GM23338 (cell line): Measurements from ENCODE around the gene USH1C. TPM values are rescaled to one million over a fixed set of nuclear protein-coding genes. Genes with fewer than 3 reads are reported as not detected.

ENCODE experiments used
- ATAC-seq: fragments of 200-7000 bp; cut with Tn5 transposase; 3 replicates; pipeline ENCODE4 v1.9.1; 2020
- DNase-seq: peaks from one replicate; pipeline ENCODE4 v3.0.0-alpha.2; 2015; ENCODE audit warnings: low spot score
- H2AFZ ChIP-seq: fragments of 200-600 bp; sonication (generic); 2 replicates; pipeline ENCODE4 v1.8.0; 2016; ENCODE audit warnings: antibody characterized with exemption, mild to moderate bottlenecking, moderate library complexity
- H3F3A ChIP-seq: fragments of 200-600 bp; sonication (generic); replicated peaks from 2 replicates; pipeline ENCODE4 v1.8.0; 2017; ENCODE audit warnings: antibody characterized with exemption, mixed run types, low read depth
- H3K27ac ChIP-seq: fragments of 200-600 bp; sonication (generic); 2 replicates; pipeline ENCODE4 v1.6.1; 2016; ENCODE audit warnings: low read depth
- H3K27me3 ChIP-seq: fragments of 200-600 bp; sonication (generic); 2 replicates; pipeline ENCODE4 v1.8.0; 2016; ENCODE audit warnings: mild to moderate bottlenecking, mixed run types, moderate library complexity; ENCODE audit not compliant: insufficient read depth
- H3K36me3 ChIP-seq: fragments of 200-600 bp; sonication (generic); 2 replicates; pipeline ENCODE4 v1.8.0; 2016; ENCODE audit warnings: mild to moderate bottlenecking; ENCODE audit not compliant: insufficient read depth
- H3K4me1 ChIP-seq: fragments of 200-600 bp; sonication (generic); 2 replicates; pipeline ENCODE4 v1.8.0; 2016; ENCODE audit warnings: mild to moderate bottlenecking, moderate library complexity; ENCODE audit not compliant: insufficient read depth
- H3K4me2 ChIP-seq: fragments of 200-600 bp; sonication (generic); 2 replicates; pipeline ENCODE4 v1.7.1; 2017; ENCODE audit warnings: mixed run types
- H3K4me3 ChIP-seq: fragments of 200-600 bp; sonication (generic); 2 replicates; pipeline ENCODE4 v1.6.1; 2016; ENCODE audit warnings: mixed run types
- H3K79me2 ChIP-seq: fragments of 200-600 bp; sonication (generic); replicated peaks from 2 replicates; pipeline ENCODE4 v1.8.0; 2017; ENCODE audit warnings: mild to moderate bottlenecking; ENCODE audit not compliant: insufficient read depth
- H3K9me2 ChIP-seq: fragments of 200-600 bp; sonication (generic); 2 replicates; pipeline ENCODE4 v1.8.0; 2017; ENCODE audit not compliant: insufficient read depth
- H4K20me1 ChIP-seq: fragments of 200-600 bp; sonication (generic); replicated peaks from 2 replicates; pipeline ENCODE4 v1.8.0; 2017; ENCODE audit warnings: mild to moderate bottlenecking; ENCODE audit not compliant: insufficient read depth
- H3K27ac Mint-ChIP-seq: 2 replicates; pipeline ENCODE4 v1.8.0; 2020; ENCODE audit warnings: inconsistent platforms, mild to moderate bottlenecking, moderate library complexity, mixed read lengths
- H3K27me3 Mint-ChIP-seq: 3 replicates; pipeline ENCODE4 v1.8.0; 2022; ENCODE audit warnings: low read depth, mild to moderate bottlenecking, moderate library complexity, mixed read lengths, inconsistent platforms; ENCODE audit not compliant: insufficient read depth, poor library complexity
- H3K36me3 Mint-ChIP-seq: 3 replicates; pipeline ENCODE4 v1.8.0; 2021; ENCODE audit warnings: low read depth, mild to moderate bottlenecking, inconsistent platforms, moderate library complexity, mixed read lengths
- H3K4me1 Mint-ChIP-seq: 3 replicates; pipeline ENCODE4 v1.8.0; 2020; ENCODE audit warnings: mild to moderate bottlenecking, inconsistent platforms, mixed read lengths
- H3K4me3 Mint-ChIP-seq: 3 replicates; pipeline ENCODE4 v1.8.0; 2021; ENCODE audit warnings: moderate library complexity, mild to moderate bottlenecking, inconsistent platforms, mixed read lengths
- H3K9me3 Mint-ChIP-seq: 3 replicates; pipeline ENCODE4 v1.8.0; 2020; ENCODE audit warnings: moderate library complexity, mild to moderate bottlenecking, inconsistent platforms, mixed read lengths
- EZH2 ChIP-seq: fragments of 200-600 bp; sonication (generic); IDR thresholded peaks from one replicate; pipeline ENCODE4 v1.8.0; 2017; ENCODE audit warnings: antibody characterized with exemption, mild to moderate bottlenecking, low read depth; ENCODE audit not compliant: unreplicated experiment
- EZH2phosphoT487 ChIP-seq: fragments of 200-600 bp; sonication (generic); IDR thresholded peaks from one replicate; pipeline ENCODE4 v1.8.1; 2018; ENCODE audit warnings: antibody characterized with exemption; ENCODE audit not compliant: unreplicated experiment
- JUNB ChIP-seq: IDR thresholded peaks from one replicate; pipeline ENCODE4 v1.6.1; 2016; ENCODE audit warnings: antibody characterized with exemption; ENCODE audit not compliant: unreplicated experiment
- NANOG ChIP-seq: IDR thresholded peaks from 2 replicates; pipeline ENCODE4 v1.6.1; 2016; ENCODE audit warnings: antibody characterized with exemption, borderline replicate concordance
- REST ChIP-seq: IDR thresholded peaks from one replicate; pipeline ENCODE4 v1.6.1; 2018; ENCODE audit warnings: antibody characterized with exemption; ENCODE audit not compliant: unreplicated experiment
- ZNF331 ChIP-seq: fragments of 250-450 bp; sonication (Bioruptor Pico); IDR thresholded peaks from 2 replicates; pipeline ENCODE4 v1.5.0; 2020; ENCODE audit warnings: low read depth, mild to moderate bottlenecking, moderate library complexity
- polyA plus RNA-seq: library from polyadenylated mRNA; unstranded; fragments of >200 nt; fragmentation: Nextera tagmentation; extraction: Ambion mirVana; gene quantifications from 2 replicates; pipeline ENCODE4 v1.2.1, GENCODE V29; 2016
- total RNA-seq: library from RNA; depleted of rRNA; stranded (reverse); fragments of >200 nt; shearing (Covaris generic); gene quantifications from 2 replicates; pipeline ENCODE4 v1.2.3, GENCODE V29; 2014
- TF ChIP-seq, protein P1 (sequence below): fragments of 250-450 bp; sonication (Bioruptor Pico); IDR thresholded peaks from 2 replicates; pipeline ENCODE4 v1.5.0; 2020; ENCODE audit warnings: mild to moderate bottlenecking, moderate library complexity

Gene USH1C
- total and polyA plus RNA-seq, 2 experiments from 2014 or later: 1.3 to 1.8 TPM

- Histone ChIP-seq H3K4me2 (no peak overlapping the region), H3K27ac (no peak overlapping the region), H3K27me3 (no peaks in the 10 kb centered on the region), H3K4me1 (no peaks in the 10 kb centered on the region; the same call in 1 of the 2 replicates), H2AFZ (no peak overlapping the region), H3K79me2 (no peaks in the 10 kb centered on the region), H3K4me3 (no peak overlapping the region), H3F3A (no peaks in the 10 kb centered on the region), H3K36me3 (no peaks in the 10 kb centered on the region), H3K9me2 (no peaks in the 10 kb centered on the region), H4K20me1 (no peaks in the 10 kb centered on the region)
- DNase-seq (no peak), ATAC-seq (no peak)
- TF ChIP-seq, protein P1, sequence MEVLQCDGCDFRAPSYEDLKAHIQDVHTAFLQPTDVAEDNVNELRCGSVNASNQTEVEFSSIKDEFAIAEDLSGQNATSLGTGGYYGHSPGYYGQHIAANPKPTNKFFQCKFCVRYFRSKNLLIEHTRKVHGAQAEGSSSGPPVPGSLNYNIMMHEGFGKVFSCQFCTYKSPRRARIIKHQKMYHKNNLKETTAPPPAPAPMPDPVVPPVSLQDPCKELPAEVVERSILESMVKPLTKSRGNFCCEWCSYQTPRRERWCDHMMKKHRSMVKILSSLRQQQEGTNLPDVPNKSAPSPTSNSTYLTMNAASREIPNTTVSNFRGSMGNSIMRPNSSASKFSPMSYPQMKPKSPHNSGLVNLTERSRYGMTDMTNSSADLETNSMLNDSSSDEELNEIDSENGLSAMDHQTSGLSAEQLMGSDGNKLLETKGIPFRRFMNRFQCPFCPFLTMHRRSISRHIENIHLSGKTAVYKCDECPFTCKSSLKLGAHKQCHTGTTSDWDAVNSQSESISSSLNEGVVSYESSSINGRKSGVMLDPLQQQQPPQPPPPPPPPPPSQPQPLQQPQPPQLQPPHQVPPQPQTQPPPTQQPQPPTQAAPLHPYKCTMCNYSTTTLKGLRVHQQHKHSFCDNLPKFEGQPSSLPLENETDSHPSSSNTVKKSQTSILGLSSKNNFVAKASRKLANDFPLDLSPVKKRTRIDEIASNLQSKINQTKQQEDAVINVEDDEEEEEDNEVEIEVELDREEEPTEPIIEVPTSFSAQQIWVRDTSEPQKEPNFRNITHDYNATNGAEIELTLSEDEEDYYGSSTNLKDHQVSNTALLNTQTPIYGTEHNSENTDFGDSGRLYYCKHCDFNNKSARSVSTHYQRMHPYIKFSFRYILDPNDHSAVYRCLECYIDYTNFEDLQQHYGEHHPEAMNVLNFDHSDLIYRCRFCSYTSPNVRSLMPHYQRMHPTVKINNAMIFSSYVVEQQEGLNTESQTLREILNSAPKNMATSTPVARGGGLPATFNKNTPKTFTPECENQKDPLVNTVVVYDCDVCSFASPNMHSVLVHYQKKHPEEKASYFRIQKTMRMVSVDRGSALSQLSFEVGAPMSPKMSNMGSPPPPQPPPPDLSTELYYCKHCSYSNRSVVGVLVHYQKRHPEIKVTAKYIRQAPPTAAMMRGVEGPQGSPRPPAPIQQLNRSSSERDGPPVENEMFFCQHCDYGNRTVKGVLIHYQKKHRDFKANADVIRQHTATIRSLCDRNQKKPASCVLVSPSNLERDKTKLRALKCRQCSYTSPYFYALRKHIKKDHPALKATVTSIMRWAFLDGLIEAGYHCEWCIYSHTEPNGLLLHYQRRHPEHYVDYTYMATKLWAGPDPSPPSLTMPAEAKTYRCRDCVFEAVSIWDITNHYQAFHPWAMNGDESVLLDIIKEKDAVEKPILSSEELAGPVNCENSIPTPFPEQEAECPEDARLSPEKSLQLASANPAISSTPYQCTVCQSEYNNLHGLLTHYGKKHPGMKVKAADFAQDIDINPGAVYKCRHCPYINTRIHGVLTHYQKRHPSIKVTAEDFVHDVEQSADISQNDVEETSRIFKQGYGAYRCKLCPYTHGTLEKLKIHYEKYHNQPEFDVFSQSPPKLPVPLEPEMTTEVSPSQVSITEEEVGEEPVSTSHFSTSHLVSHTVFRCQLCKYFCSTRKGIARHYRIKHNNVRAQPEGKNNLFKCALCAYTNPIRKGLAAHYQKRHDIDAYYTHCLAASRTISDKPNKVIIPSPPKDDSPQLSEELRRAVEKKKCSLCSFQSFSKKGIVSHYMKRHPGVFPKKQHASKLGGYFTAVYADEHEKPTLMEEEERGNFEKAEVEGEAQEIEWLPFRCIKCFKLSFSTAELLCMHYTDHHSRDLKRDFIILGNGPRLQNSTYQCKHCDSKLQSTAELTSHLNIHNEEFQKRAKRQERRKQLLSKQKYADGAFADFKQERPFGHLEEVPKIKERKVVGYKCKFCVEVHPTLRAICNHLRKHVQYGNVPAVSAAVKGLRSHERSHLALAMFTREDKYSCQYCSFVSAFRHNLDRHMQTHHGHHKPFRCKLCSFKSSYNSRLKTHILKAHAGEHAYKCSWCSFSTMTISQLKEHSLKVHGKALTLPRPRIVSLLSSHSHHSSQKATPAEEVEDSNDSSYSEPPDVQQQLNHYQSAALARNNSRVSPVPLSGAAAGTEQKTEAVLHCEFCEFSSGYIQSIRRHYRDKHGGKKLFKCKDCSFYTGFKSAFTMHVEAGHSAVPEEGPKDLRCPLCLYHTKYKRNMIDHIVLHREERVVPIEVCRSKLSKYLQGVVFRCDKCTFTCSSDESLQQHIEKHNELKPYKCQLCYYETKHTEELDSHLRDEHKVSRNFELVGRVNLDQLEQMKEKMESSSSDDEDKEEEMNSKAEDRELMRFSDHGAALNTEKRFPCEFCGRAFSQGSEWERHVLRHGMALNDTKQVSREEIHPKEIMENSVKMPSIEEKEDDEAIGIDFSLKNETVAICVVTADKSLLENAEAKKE (CRISPR knock-in tag): no peak
- TF ChIP-seq REST (no peak), EZH2phosphoT487 (no peak), NANOG (no peak), ZNF331 (CRISPR knock-in tag) (no peak), EZH2 (no peak), JUNB (no peak)
- peaks cover 3% of the 10 kb centered on the region for H3K4me1 Mint-ChIP-seq
- H3K4me3 Mint-ChIP-seq: no peak overlapping the region
- H3K9me3 Mint-ChIP-seq: no peaks in the 10 kb centered on the region
- no peaks in the 10 kb centered on the region for H3K36me3 Mint-ChIP-seq
- peaks cover 9% of the 10 kb centered on the region for H3K27me3 Mint-ChIP-seq
- H3K27ac Mint-ChIP-seq: no peak overlapping the region
Observed at GRCh38 chr11:17527628-17527995, 16.6 kb downstream of the USH1C start.
